Activated CD8-positive, alpha-beta T cell treated with anti-CD3 and anti-CD28 coated beads for 36 hours (primary cell): ENCODE measurements around the gene PRKCZ. TPM values are rescaled to one million over a fixed set of nuclear protein-coding genes. Genes with fewer than 3 reads are reported as not detected.

Experiments used
- ATAC-seq: fragments of 200-7000 bp; cut with Tn5 transposase; one replicate; pipeline ENCODE4 v1.10.0; 2021; ENCODE audit warnings: mild to moderate bottlenecking, moderate library complexity
- CTCF ChIA-PET: fragments of 350-600 bp; sonication (Branson Sonifier 250); formaldehyde crosslinking; loops from one replicate; lab custom pipeline; 2021; ENCODE audit warnings: antibody characterized with exemption; lab: Charles Lee
- POLR2A ChIA-PET: fragments of 350-600 bp; sonication (Branson Sonifier 250); formaldehyde crosslinking; loops from one replicate; lab custom pipeline; 2021; ENCODE audit warnings: antibody characterized with exemption; lab: Charles Lee
- DNase-seq: peaks from one replicate; pipeline ENCODE4 v3.0.0-alpha.2; 2020
- H3K27ac Mint-ChIP-seq: one replicate; pipeline ENCODE4 v1.8.0; 2021; ENCODE audit warnings: mild to moderate bottlenecking, mixed read lengths
- H3K27me3 Mint-ChIP-seq: one replicate; pipeline ENCODE4 v1.8.0; 2021; ENCODE audit warnings: mixed read lengths
- H3K36me3 Mint-ChIP-seq: one replicate; pipeline ENCODE4 v1.8.0; 2021; ENCODE audit warnings: low read depth, mixed read lengths
- H3K4me1 Mint-ChIP-seq: one replicate; pipeline ENCODE4 v1.8.0; 2021; ENCODE audit warnings: low read depth, mixed read lengths
- H3K4me3 Mint-ChIP-seq: one replicate; pipeline ENCODE4 v1.8.0; 2021; ENCODE audit warnings: mild to moderate bottlenecking, moderate library complexity, mixed read lengths
- H3K9me3 Mint-ChIP-seq: one replicate; pipeline ENCODE4 v1.8.0; 2021; ENCODE audit warnings: mixed read lengths
- intact Hi-C: fragments of 100-400 bp; cut with micrococcal nuclease; formaldehyde crosslinking; loops from one replicate; pipeline ENCODE4 v1.10.0; 2022
- total RNA-seq, 2 experiments: library from RNA; stranded (reverse); gene quantifications; one replicate each; pipeline ENCODE4 v1.2.3, GENCODE V29; 2021
- TF ChIP-seq, protein P1 (sequence below): fragments of 200-600 bp; IDR thresholded peaks from one replicate; pipeline ENCODE4 v1.8.0; 2022; ENCODE audit warnings: antibody characterized with exemption, mild to moderate bottlenecking

Gene PRKCZ
- total RNA-seq, 2 experiments from 2014 or later = 15.4 to 15.7 TPM

DNA sequence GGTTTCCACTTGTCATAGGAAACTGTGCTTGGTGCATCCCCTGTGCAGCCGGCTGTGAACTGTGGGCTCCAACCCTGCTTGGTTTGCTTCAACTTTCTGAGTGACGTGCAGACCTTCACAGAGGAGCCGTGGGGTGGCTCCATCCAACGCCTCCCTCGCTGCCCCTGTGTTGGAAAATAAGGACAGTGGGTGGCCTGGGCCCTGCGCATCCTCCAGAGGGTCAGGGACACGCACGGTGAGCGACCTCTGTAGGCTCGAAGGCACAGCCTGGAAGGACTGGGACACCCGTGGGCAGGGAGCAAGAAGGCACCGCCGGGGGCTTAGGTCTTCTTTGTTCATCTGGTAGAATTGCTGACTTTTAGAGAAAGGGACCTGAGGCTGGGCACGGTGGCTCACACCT, 150.9 kb downstream of the PRKCZ start:
- no peak for DNase-seq

DNA sequence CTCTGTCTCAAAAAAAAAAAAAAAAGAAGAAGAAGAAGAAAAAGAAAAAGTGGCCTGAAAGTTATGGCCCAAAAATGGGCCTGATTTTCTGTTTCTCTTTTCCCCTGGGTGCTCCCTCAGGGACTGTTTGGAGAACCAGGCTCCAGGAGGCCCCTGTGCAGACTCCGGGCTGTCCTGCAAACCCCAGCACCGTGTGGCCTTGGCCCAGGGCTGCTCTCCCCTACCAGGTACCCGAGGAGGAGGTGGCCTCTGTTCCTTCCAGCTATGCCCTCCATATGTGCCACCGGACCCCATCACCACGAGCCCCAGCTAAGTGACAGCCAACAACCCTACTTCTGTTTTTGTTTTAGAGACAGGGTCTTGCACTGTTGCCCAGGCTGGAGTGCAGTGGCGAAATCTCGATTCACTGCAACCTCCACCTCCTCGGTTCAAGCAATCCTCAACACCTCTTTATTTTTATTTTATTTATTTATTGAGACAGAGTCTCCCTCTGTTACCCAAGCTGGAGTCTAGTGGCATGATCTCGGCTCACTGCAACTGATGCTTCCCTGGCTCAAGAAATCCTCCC, 151.9 kb downstream of the PRKCZ start:
- POLR2A ChIA-PET = interaction anchor here (0.7 to 1.7 kb wide), 6 partner anchors 8 to 179 kb away, joined by 3 to 6 read pairs (median 4); partner anchors contain the start of gene FAAP20
- Mint-ChIP-seq H3K4me3 (no peak overlapping the region), H3K9me3 (no peaks in the 10 kb centered on the region), H3K27ac (no peak overlapping the region), H3K27me3 (no peaks in the 10 kb centered on the region), H3K4me1 (peaks cover 19% of the 10 kb centered on the region), H3K36me3 (no peaks in the 10 kb centered on the region)
- TF ChIP-seq, protein P1, sequence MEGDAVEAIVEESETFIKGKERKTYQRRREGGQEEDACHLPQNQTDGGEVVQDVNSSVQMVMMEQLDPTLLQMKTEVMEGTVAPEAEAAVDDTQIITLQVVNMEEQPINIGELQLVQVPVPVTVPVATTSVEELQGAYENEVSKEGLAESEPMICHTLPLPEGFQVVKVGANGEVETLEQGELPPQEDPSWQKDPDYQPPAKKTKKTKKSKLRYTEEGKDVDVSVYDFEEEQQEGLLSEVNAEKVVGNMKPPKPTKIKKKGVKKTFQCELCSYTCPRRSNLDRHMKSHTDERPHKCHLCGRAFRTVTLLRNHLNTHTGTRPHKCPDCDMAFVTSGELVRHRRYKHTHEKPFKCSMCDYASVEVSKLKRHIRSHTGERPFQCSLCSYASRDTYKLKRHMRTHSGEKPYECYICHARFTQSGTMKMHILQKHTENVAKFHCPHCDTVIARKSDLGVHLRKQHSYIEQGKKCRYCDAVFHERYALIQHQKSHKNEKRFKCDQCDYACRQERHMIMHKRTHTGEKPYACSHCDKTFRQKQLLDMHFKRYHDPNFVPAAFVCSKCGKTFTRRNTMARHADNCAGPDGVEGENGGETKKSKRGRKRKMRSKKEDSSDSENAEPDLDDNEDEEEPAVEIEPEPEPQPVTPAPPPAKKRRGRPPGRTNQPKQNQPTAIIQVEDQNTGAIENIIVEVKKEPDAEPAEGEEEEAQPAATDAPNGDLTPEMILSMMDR = no peak
- DNase-seq (no peak), ATAC-seq (no peak)
- CTCF ChIA-PET = interaction anchor here (1.3 to 1.6 kb wide), 2 partner anchors 28 to 50 kb away, joined by 3 to 4 read pairs; no protein-coding TSS in a partner anchor
- intact Hi-C loops = no loop called here

More for the DNA sequence above, 150.9 kb downstream of the PRKCZ start:
- Mint-ChIP-seq H3K9me3 (no peaks in the 10 kb centered on the region), H3K27ac (no peak overlapping the region), H3K4me3 (no peak overlapping the region), H3K27me3 (no peaks in the 10 kb centered on the region), H3K36me3 (no peaks in the 10 kb centered on the region), H3K4me1 (peaks cover 19% of the 10 kb centered on the region)
- POLR2A ChIA-PET = no interaction called here
- TF ChIP-seq, protein P1 = no peak
- intact Hi-C loops = no loop called here
- CTCF ChIA-PET = interaction anchor here (12.9 kb wide), 1 partner anchor 179 kb away, joined by 239 read pairs; no protein-coding TSS in a partner anchor
- ATAC-seq = no peak

DNA sequence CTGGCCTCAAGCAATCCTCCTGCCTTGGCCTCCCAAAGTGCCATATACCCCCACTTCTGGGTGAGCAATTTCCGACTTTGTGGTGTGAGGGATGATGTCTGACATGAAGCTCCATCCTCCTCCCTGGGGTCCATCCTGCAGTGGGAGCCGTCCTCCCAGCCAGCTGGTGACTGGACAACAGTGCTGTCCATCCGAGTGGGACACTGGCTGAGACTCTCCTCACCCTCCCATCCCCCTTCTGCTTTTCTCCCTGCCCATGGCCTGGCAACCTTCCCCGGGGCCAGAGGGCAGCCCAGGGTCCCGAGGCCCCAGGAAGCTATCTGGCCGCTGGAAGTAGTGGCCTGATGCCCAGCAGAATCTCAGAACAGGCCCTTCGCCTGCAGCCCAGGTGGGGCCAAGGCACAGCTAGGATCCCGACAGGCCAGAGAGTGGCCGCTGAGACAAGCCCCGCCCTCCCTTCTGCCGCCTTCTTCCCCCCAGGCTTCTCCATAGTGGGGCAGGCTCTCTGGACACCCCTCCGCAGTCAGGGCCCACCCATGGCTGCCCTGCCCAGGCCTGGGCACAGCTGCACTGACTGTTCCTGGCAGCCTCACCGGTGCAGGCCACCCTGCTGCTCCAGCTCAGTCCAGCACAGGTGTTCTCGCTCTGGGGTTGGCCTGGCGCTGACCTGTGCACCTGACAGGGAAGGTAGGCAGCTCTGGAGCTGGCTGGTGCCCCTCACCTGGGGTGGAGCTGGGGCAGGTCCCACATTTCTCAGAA, 152.8 kb downstream of the PRKCZ start:
- intact Hi-C loops = no loop called here
- DNase-seq (no peak), ATAC-seq (no peak)
- no peaks in the 10 kb centered on the region for H3K9me3 Mint-ChIP-seq
- H3K27ac Mint-ChIP-seq = no peak overlapping the region
- H3K4me1 Mint-ChIP-seq = peaks cover 17% of the 10 kb centered on the region
- no peak overlapping the region for H3K4me3 Mint-ChIP-seq
- H3K36me3 Mint-ChIP-seq = no peaks in the 10 kb centered on the region
- TF ChIP-seq, protein P1 = no peak
- ChIA-PET CTCF (interaction anchor here (0.6 to 1.6 kb wide), 4 partner anchors 9 to 178 kb away, joined by 3 to 4 read pairs (median 4); no protein-coding TSS in a partner anchor), POLR2A (interaction anchor here (0.7 to 1.7 kb wide), 9 partner anchors 8 to 178 kb away, joined by 3 to 6 read pairs (median 4); partner anchors contain the start of gene FAAP20)
- H3K27me3 Mint-ChIP-seq = no peaks in the 10 kb centered on the region

DNA sequence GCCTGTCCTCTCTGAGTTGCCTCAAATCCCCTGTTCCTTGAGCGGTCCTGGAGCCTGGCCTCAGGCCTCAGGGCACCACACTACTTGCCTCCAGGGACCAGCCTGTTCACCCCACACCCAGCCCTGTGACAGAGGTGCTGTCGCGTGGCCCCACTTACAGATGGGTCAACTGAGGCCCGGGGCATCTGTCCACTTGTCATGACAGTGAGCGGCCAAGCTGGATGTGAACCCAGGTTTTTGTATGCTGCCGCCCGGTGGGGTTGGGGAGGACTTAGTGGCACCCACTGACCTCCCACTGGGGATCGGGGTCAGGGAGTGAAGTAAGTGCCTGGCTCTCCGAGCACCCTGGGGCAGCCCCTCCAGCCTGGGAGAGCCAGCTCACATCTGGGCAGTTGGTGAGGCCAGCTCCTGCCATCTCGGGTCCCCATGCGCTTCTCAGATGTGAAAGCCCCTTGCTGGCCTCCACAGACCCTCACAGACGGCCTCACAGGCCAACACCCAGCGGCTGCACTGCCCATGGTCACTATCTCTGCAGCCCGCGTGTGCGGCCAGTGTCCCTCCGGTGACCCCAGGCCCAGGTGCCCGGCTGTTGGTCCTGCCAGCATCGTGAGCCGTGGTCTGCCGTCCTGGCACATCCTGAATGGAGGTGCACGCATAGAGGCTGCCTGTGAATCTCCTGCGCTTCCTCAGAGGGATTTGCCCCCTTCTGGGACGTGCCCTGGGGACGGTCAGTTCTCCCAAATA, 153.6 kb downstream of the PRKCZ start:
- H3K4me1 Mint-ChIP-seq = peaks cover 9% of the 10 kb centered on the region
- no peak overlapping the region for H3K27ac Mint-ChIP-seq
- ATAC-seq = no peak
- TF ChIP-seq, protein P1 = no peak
- no peaks in the 10 kb centered on the region for H3K27me3 Mint-ChIP-seq
- ChIA-PET CTCF (interaction anchor here (0.6 to 1.6 kb wide), 5 partner anchors 8 to 178 kb away, joined by 3 to 5 read pairs (median 4); partner anchors contain the start of gene FAAP20), POLR2A (interaction anchor here (0.9 to 3.9 kb wide), 5 partner anchors 26 to 175 kb away, joined by 3 to 15 read pairs (median 4); no protein-coding TSS in a partner anchor)
- H3K9me3 Mint-ChIP-seq = no peaks in the 10 kb centered on the region
- H3K4me3 Mint-ChIP-seq = no peak overlapping the region
- DNase-seq = no peak
- H3K36me3 Mint-ChIP-seq = no peaks in the 10 kb centered on the region
- intact Hi-C loops = no loop called here
